Neural cell (in vitro differentiated cells): ENCODE measurements around the gene TRAPPC13.

Experiments
- CTCF ChIP-seq: fragments of 450-650 bp; IDR thresholded peaks from 2 replicates; pipeline ENCODE4 v1.5.1; 2014; ENCODE audit warnings: antibody characterized with exemption, mild to moderate bottlenecking, moderate library complexity; ENCODE audit not compliant: poor library complexity, severe bottlenecking
- EP300 ChIP-seq: fragments of 450-650 bp; conservative IDR thresholded peaks from 2 replicates; pipeline ENCODE4 v1.6.1; 2014; ENCODE audit warnings: antibody characterized with exemption, mild to moderate bottlenecking, moderate library complexity; ENCODE audit not compliant: poor library complexity, severe bottlenecking
- EZH2 ChIP-seq: fragments of 200-600, 300-800 bp; shearing (Covaris generic), sonication (generic); IDR thresholded peaks from 2 replicates; pipeline ENCODE4 v1.6.1; 2014; ENCODE audit warnings: antibody characterized with exemption, low read length, borderline replicate concordance, mild to moderate bottlenecking; ENCODE audit not compliant: insufficient read depth, poor library complexity, severe bottlenecking
- POLR2AphosphoS5 ChIP-seq: IDR thresholded peaks from 2 replicates; pipeline ENCODE4 v1.6.1; 2012
- RAD21 ChIP-seq: fragments of 450-650 bp; conservative IDR thresholded peaks from 2 replicates; pipeline ENCODE4 v1.6.1; 2014; ENCODE audit warnings: antibody characterized with exemption, mild to moderate bottlenecking, moderate library complexity
- REST ChIP-seq: IDR thresholded peaks from 2 replicates; pipeline ENCODE4 v1.6.1; 2012; ENCODE audit warnings: borderline replicate concordance

GRCh38 chr5:65708145-65708544 is 83.3 kb downstream of the TRAPPC13 start:
- TF ChIP-seq CTCF (no peak), REST (no peak), RAD21 (no peak), EP300 (no peak), POLR2AphosphoS5 (no peak), EZH2 (no peak)
